Measurements from ENCODE around the gene UQCC3.
"Not testable (repeated sequence)": the region's sequence is repeated elsewhere in the genome, so short reads cannot be mapped to it uniquely, and the experiment has no call there.

DNA sequence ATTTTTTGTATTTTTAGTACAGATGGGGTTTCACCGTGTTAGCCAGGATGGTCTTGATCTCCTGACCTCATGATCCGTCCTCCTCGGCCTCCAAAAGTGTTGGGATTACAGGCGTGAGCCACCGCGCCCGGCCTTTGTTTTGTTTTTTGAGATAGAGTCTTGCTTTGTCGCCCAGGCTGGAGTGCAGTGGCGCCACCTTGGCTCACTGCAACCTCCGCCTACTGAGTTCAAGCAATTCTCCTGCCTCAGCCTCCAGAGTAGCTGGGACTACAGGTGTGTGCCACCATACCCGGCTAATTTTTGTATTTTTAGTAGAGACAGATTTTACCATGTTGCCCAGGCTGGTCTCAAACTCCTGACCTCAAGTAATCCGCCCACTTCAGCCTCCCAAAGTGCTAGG is 21.2 kb upstream of the UQCC3 start:
- TF ChIP-seq, protein P1, sequence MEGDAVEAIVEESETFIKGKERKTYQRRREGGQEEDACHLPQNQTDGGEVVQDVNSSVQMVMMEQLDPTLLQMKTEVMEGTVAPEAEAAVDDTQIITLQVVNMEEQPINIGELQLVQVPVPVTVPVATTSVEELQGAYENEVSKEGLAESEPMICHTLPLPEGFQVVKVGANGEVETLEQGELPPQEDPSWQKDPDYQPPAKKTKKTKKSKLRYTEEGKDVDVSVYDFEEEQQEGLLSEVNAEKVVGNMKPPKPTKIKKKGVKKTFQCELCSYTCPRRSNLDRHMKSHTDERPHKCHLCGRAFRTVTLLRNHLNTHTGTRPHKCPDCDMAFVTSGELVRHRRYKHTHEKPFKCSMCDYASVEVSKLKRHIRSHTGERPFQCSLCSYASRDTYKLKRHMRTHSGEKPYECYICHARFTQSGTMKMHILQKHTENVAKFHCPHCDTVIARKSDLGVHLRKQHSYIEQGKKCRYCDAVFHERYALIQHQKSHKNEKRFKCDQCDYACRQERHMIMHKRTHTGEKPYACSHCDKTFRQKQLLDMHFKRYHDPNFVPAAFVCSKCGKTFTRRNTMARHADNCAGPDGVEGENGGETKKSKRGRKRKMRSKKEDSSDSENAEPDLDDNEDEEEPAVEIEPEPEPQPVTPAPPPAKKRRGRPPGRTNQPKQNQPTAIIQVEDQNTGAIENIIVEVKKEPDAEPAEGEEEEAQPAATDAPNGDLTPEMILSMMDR (IDR thresholded peaks at IDR 0.05): not testable (repeated sequence)
- not testable (repeated sequence) for TF ChIP-seq POLR2AphosphoS5, POLR2A (IDR thresholded peaks at IDR 0.05)
